HG03039 (cell line): ENCODE results near the gene MARCHF11.

Experiments
- ATAC-seq: cut with Tn5 transposase; IDR thresholded peaks from one replicate; pipeline ENCODE4 v1.9.1; 2021; ENCODE audit warnings: mild to moderate bottlenecking, moderate library complexity; ENCODE audit not compliant: unreplicated experiment

MARCHF11 gene

GRCh38 chr5:16061163-16061562 is 118.4 kb downstream of the MARCHF11 start:
- no peak for ATAC-seq

DNA sequence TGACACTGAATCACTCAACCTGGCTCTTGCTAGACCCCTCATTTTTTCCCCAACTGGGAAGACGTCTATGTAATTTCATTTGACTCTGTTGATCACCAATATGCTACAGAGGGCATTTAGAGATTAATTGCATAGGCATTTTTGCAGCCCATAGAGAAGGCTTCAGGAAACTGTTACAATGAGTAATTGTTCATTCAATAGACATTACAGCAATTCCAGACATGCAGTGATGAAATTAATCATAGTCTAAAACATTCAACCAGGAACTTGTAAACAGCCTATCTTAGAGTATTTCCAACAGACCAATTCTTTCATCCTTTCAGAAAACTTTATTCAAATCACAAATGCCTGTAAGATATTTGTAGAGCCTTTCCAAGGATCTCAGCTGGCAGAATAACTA is 122.3 kb downstream of the MARCHF11 start:
- no peak for ATAC-seq

GRCh38 chr5:16051246-16051755 is 128.3 kb downstream of the MARCHF11 start:
- no peak for ATAC-seq

GRCh38 chr5:16050414-16050813 is 129.2 kb downstream of the MARCHF11 start:
- ATAC-seq = no peak

DNA sequence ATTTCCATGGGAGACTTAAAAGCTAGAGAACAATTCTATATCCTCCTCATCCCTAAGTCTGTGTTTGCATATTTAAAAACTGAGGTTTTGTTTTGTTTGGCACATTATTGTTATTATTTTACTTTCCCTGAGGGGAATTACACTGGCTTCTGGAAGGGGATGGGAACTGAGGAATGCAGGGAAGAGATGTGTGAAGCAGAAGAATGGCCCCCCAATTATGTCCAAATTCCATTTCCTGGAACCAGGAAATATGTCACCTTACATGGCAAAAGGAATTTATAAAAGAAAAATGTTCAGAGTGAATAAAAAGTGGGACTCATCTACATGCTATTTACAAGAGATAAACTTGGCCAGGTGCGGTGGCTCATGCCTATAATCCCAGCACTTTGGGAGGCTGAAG is 129.8 kb downstream of the MARCHF11 start:
- ATAC-seq = no peak

DNA sequence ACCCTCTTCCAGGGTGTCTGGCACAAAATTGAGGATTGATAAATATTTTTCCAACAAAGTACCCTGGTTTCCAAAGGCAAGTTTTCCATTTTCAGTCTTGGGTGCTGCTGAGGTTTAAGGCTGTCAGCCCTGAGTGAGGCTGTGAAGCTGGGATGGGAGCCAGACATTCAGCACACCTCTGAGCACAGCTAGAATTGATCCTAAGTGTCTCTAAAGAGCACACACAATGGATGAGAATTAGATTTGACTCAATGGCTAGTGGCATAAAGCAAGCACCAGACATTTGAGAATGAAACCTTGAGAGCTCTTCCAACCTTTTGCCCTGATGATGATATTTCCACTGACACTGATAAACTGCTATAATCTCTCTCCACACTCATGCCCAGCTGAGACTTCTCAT is 131.5 kb downstream of the MARCHF11 start:
- no peak for ATAC-seq

DNA sequence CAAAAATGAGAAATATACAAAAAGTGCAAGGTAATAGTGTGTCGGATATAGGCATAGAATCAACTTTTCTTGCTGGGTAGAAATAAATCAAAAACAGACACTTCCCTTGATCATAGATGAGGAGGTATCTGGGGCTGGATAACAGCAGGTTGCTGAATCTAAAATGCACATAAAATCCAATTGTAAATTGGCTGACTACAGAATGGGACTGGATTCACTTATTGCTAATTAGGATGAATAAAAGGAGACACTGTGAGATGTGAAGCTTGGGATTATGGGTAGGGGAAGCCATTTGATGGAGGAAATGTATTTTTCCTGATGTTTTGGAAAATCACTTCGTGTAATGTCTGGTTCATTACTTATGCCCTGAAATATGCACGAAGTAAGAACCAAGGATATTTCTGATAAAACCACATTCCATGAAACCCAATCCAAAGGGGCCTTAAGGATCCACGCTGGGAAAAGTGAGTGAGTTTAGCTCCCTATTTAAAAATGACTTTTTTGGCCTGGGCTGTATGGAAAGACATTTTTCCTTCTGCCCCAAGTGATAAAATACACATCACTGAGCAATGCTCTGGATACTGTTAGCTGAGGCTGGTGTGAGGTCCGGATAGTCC is 136.1 kb downstream of the MARCHF11 start:
- no peak for ATAC-seq

DNA sequence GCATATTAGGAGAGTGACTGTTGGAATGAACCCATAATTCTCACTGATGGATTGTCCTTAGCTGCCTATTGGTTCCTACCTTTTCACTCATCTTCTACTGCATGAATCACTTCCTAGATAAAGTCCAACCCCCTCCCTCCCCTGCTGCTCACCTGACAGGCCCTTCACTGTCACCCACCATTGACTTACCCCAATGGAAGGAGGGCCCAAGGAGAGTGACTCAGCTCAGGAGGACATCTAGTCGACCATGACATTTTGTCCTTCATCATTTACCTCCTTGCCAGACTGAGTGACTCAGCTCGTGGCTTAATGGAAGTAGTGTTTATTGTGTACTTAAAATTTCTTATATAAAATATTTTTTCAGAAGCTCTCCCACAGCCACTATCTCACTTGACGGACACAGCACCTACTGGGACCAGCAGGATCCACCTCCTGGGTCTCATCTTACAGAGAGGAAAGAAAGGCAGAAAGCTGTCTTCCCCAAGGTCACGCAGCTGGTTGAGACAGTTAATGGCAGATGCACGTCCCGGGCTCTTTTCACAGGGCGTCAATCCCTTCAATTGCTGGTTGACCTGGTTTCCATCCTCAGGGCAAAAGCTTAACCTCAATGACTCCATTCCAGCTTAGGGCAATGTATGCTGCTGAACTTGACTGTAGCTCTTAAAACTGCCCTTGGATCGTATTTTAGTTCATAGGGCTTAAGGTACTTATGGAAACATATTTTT is 142.3 kb downstream of the MARCHF11 start:
- no peak for ATAC-seq

DNA sequence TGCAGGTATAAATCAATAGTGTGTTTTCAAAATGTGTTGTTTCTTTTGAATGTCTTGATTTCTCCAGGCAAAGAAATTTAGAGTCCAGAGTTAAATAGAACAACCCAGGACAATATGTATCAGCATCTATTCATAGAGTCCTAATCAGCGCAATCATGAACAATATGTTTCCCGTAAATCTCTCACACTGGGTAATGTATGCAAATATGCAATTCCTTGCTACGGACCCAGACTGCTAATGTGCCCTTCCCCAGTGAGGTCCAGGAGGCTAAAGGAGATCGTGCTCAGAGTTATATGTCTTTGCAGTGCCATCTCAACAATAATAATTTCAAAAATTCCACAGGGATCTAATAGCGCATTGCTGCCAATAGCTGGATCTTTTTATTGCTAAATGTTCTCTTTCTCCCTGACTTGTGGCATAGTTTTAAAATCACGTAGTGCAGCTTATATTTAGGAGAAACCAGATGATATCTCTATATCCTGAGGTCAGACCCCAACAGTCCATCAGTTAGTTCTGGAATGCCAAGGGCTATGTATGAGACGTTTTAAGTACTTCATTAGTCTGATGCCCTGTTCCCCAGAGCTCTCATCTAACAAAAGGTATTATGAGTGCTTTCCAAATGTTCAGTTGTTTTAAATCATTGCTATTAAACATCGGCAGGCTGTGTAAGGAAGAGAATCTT is 145.1 kb downstream of the MARCHF11 start:
- ATAC-seq = no peak

GRCh38 chr5:16033187-16033925 is 146.2 kb downstream of the MARCHF11 start:
- ATAC-seq = no peak

GRCh38 chr5:16028708-16029107 is 150.9 kb downstream of the MARCHF11 start:
- ATAC-seq = no peak

DNA sequence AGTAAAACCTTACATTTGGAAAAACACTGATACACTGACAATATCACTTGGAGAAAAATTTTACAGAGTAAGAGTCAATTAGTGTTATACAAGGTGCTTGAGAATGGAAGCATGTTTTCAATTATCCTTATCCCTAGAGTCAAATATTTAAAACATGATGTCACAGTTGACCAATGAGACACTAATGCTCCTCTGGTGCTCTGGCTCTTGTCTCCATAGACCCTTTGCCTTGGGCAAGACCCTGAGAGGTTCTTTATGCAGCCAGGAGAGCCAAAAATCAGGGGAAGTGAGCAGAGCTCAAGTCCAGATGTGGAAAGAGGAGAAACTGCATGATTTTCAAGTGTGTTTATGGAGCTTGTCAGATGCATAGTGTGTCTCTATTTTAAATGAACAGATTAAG is 153.9 kb downstream of the MARCHF11 start:
- ATAC-seq = no peak

DNA sequence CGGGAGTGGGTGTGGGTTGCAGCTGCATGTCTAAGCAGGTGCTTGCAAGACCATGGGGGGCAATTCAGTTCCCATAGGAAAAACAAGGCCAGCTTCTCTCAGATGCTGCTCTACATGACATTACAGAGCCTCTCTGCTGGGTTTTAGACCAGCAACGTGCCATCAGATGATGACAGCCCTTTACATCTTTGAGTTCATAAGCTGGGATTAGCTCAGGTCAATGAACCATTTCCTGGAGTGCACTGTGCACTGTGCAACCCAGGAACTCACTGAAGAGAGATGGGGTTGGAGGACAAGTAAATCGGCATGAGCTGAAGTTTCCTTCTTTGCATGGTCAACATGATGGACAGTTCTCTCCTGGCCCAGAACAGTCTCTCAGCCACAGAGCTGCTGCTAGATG is 160.6 kb downstream of the MARCHF11 start:
- ATAC-seq = no peak

DNA sequence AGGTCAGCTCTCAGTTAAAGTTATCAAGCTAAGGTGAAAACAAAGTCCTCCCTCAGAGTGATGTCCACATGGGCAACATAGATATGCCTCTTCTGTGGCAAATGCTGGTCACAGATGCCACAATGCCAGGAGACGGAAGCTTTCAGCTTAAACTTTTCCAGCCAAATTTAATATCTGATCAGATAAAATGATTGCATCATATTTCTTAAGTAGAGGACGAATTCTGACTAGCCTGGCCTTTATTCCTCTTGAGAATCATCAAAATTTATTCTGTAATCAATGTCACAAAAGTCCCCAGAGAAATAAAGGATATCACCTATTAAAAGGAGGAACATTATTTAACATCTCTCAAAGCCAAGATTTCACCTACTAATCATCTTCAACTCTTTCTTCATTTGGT is 161.9 kb downstream of the MARCHF11 start:
- no peak for ATAC-seq
